Transverse colon (tissue), 4 donors: ENCODE results near the gene MBOAT1. TPM values are rescaled to one million over a fixed set of nuclear protein-coding genes. Genes with fewer than 3 reads are reported as not detected.

Experiments used
- DNase-seq: peaks from one replicate; pipeline ENCODE4 v3.0.0-alpha.2; 2019
- H3K27ac ChIP-seq, 4 donors: fragments of 200-600 bp; sonication (generic); 2 replicates each; pipeline ENCODE4 v1.5.1; 2016 to 2018; ENCODE audit warnings: inconsistent platforms in 4 of 4
- H3K27me3 ChIP-seq: fragments of 200-600 bp; sonication (generic); 2 replicates; pipeline ENCODE4 v1.5.1; 2017; ENCODE audit warnings: inconsistent platforms
- H3K36me3 ChIP-seq, 4 donors: fragments of 200-600 bp; sonication (generic); 2 replicates each; pipeline ENCODE4 v1.5.1; 2017 to 2019; ENCODE audit warnings: inconsistent platforms in 4 of 4
- H3K4me1 ChIP-seq, 4 donors: fragments of 200-600 bp; sonication (generic); 2 replicates each; pipeline ENCODE4 v1.5.1; 2017 to 2020; ENCODE audit warnings: inconsistent platforms in 4 of 4
- H3K4me3 ChIP-seq, 4 donors: fragments of 200-600 bp; sonication (generic); 1 replicate in 1 of 4; 2 replicates in 3 of 4; pipeline versions ENCODE4 v1.5.1 to v1.6.1; 2017 to 2019; ENCODE audit warnings: inconsistent platforms in 4 of 4
- H3K9me3 ChIP-seq, 2 donors: fragments of 200-600 bp; sonication (generic); 2 replicates each; pipeline ENCODE4 v1.5.1; 2017 to 2019; ENCODE audit warnings: inconsistent platforms in 2 of 2
- EP300 ChIP-seq: sonication (generic); formaldehyde crosslinking; IDR thresholded peaks from one replicate; pipeline ENCODE4 v1.6.1; 2017; ENCODE audit warnings: antibody characterized with exemption, low read depth
- POLR2A ChIP-seq: fragments of 450-650 bp; IDR thresholded peaks from one replicate; pipeline ENCODE4 v1.6.1; 2016; ENCODE audit warnings: antibody characterized with exemption, mild to moderate bottlenecking, moderate library complexity
- POLR2AphosphoS5 ChIP-seq, 3 donors: sonication (generic); formaldehyde crosslinking; IDR thresholded peaks; one replicate each; pipeline ENCODE4 v1.6.1; 2016; ENCODE audit warnings: antibody characterized with exemption in 3 of 3
- WGBS, 2 donors: methylation state at CpG; one replicate each; pipeline ENCODE4 v1.1.5; 2018; ENCODE audit warnings: low coverage in 1 of 2; 5-methylcytosine and 5-hydroxymethylcytosine counted together
- in situ Hi-C, 4 donors: fragments of 200-750 bp; cut with MboI; loops; one replicate each; pipeline versions ENCODE4 v1.15.0 to v1.15.1; 2017; ENCODE audit warnings: low sequenced_read_pairs in 3 of 4, low pct_ligation_motif_present in 1 of 4, low pct_unique_long_range_greater_than_20kb in 1 of 4
- intact Hi-C: fragments of 100-400 bp; cut with DNase I; formaldehyde crosslinking; loops from one replicate; pipeline ENCODE4 v1.15.1; 2023; ENCODE audit warnings: low total_unique reads
- total RNA-seq, 4 donors: library from RNA; depleted of rRNA; stranded (reverse); fragments of >200 nt; gene quantifications; one replicate each; pipeline ENCODE4 v1.1.0, GENCODE V29; 2016
- TF ChIP-seq, protein P1 (sequence below), 5 experiments: fragments of 200-600 bp in 3 of 5; fragments of 450-650 bp in 2 of 5; sonication (generic) in 3 of 5; IDR thresholded peaks; 1 replicate in 2 of 5; 2 replicates in 3 of 5; pipeline ENCODE4 v1.5.1; 2016 to 2017; ENCODE audit warnings: antibody characterized with exemption in 5 of 5, inconsistent platforms in 3 of 5, mild to moderate bottlenecking in 2 of 5, moderate library complexity in 1 of 5

MBOAT1 gene
- total RNA-seq, 4 donors from 2014 or later, result 10.3 to 85.3 (median 66.5) TPM

DNA sequence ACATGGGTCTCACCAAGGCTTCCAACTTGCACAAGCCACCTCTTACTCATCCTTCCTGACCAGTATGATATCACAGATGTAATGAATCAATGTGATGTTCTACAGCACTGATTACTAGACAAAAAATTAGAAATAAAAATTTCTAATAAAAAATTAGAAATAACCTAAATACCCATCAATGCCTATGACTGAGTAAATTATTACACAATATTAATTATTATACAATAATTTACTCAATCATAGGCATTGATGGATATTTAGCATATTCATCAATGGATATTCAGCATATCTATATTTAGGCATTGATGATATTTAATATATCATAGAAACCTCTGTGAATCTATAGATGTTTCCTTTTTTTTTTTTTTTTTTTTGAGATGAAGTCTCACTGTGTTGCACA lies 43.2 kb upstream of the MBOAT1 start:
- in situ Hi-C loops, result no loop called here
- TF ChIP-seq POLR2A (no peak), POLR2AphosphoS5 (IDR thresholded peaks at IDR 0.05) (no peak), EP300 (no peak)
- TF ChIP-seq, protein P1, sequence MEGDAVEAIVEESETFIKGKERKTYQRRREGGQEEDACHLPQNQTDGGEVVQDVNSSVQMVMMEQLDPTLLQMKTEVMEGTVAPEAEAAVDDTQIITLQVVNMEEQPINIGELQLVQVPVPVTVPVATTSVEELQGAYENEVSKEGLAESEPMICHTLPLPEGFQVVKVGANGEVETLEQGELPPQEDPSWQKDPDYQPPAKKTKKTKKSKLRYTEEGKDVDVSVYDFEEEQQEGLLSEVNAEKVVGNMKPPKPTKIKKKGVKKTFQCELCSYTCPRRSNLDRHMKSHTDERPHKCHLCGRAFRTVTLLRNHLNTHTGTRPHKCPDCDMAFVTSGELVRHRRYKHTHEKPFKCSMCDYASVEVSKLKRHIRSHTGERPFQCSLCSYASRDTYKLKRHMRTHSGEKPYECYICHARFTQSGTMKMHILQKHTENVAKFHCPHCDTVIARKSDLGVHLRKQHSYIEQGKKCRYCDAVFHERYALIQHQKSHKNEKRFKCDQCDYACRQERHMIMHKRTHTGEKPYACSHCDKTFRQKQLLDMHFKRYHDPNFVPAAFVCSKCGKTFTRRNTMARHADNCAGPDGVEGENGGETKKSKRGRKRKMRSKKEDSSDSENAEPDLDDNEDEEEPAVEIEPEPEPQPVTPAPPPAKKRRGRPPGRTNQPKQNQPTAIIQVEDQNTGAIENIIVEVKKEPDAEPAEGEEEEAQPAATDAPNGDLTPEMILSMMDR (IDR thresholded peaks at IDR 0.05), result no peak

DNA sequence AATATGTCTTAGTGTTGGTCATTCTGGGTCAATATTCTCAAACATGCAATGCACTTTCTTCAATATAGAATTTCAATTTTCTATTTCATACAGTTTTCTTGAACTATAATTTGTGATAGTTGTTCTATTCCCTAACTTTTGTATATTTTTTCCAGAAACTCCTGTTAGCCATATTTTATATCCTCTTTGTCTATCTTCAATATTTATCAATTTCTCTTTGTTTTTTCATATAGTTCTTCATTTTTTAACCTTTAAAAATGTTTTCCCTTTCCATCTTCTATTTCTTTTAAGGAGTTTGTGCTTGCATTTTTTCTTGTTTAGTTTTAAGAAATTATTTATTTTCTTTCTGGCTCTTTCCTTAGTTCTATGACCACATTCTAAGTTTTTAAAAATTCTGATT lies 42.0 kb upstream of the MBOAT1 start:
- no peak for DNase-seq
- peaks cover 0 to 13% (median 5%) of the 10 kb centered on the region in 4 donors for H3K4me1 ChIP-seq
- no peak for TF ChIP-seq POLR2A
- no peak for TF ChIP-seq POLR2AphosphoS5 (IDR thresholded peaks at IDR 0.05)
- H3K27me3 ChIP-seq, result no peaks in the 10 kb centered on the region
- intact Hi-C loops, result no loop called here
- H3K9me3 ChIP-seq, result no peaks in the 10 kb centered on the region
- no peak overlapping the region for H3K27ac ChIP-seq
- no peak overlapping the region for H3K4me3 ChIP-seq
- H3K36me3 ChIP-seq, result no peaks in the 10 kb centered on the region
- in situ Hi-C loops, result no loop called here

More for the DNA sequence above, 43.2 kb upstream of the MBOAT1 start:
- intact Hi-C loops, result no loop called here
- Histone ChIP-seq H3K27me3 (no peaks in the 10 kb centered on the region), H3K4me3 (no peak overlapping the region), H3K9me3 (no peaks in the 10 kb centered on the region), H3K36me3 (no peaks in the 10 kb centered on the region), H3K27ac (no peak overlapping the region), H3K4me1 (peaks cover 0 to 13% (median 5%) of the 10 kb centered on the region in 4 donors)
- no peak for DNase-seq

DNA sequence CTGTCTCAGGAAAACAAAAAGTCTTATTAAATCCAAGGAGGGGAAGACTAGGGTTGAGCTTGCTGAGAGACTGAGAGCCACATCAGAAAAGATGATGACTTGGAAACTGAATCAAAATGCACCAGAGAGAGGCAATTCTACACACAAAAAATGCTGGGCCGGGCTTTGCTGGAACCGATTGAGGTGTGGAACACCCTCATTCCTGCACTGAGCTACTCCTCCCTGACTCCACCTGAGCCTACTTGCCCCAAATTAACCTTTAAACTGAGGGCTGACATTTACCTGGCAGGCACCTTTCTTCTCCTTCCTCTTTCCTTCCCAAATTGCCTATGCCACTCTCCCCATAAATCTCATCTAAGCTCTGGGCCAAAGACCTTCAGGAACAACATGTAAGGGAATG lies 40.8 kb upstream of the MBOAT1 start:
- TF ChIP-seq POLR2AphosphoS5 (IDR thresholded peaks at IDR 0.05), result no peak
- TF ChIP-seq POLR2A, result no peak
- TF ChIP-seq EP300, result no peak
- TF ChIP-seq, protein P1 (IDR thresholded peaks at IDR 0.05), result no peak
- WGBS, 2 donors, result 36 to 40% methylated on average over 2 of the region's 2 CpGs
- Histone ChIP-seq H3K27me3 (no peaks in the 10 kb centered on the region), H3K9me3 (no peaks in the 10 kb centered on the region), H3K36me3 (no peaks in the 10 kb centered on the region), H3K4me3 (no peak overlapping the region), H3K27ac (peak overlapping the region in 3 of 4 donors; percentile 34 to 39 (median 36)), H3K4me1 (peaks cover 0 to 13% (median 5%) of the 10 kb centered on the region in 4 donors)
- intact Hi-C loops, result no loop called here
- no peak for DNase-seq
- in situ Hi-C loops, result no loop called here

DNA sequence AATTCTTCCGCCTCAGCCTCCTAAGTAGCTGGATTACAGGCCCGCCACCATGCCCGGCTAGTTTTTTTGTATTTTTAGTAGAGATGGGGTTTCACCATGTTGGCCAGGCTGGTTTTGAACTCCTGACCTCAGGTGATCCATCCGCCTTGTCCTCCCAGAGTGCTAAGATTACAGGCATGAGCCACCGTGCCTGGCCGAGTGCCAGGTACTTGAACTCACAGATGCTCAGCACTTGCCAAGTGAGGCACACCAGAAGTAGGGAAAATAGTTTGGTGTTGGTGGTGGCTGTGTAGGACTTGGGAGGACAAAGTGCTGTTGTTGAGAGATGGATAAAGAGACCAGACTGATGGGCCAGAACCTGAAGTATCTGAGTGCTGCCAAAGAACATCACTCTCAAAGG lies 40.0 kb upstream of the MBOAT1 start:
- Histone ChIP-seq H3K27ac (peak overlapping the region in 3 of 4 donors; percentile 34 to 39 (median 36)), H3K4me3 (no peak overlapping the region), H3K36me3 (no peaks in the 10 kb centered on the region), H3K27me3 (no peaks in the 10 kb centered on the region), H3K4me1 (peaks cover 0 to 13% (median 5%) of the 10 kb centered on the region in 4 donors), H3K9me3 (no peaks in the 10 kb centered on the region)
- in situ Hi-C loops, result no loop called here
- 80% methylated on average over 6 of the region's 6 CpGs; no CpG with 5 or more reads in 1 of the 2 donors for WGBS, 2 donors
- DNase-seq, result peak; percentile 48
- intact Hi-C loops, result no loop called here
- TF ChIP-seq POLR2A, result no peak
- TF ChIP-seq, protein P1 (IDR thresholded peaks at IDR 0.05), result no peak
- TF ChIP-seq POLR2AphosphoS5 (IDR thresholded peaks at IDR 0.05), result no peak
- no peak for TF ChIP-seq EP300

DNA sequence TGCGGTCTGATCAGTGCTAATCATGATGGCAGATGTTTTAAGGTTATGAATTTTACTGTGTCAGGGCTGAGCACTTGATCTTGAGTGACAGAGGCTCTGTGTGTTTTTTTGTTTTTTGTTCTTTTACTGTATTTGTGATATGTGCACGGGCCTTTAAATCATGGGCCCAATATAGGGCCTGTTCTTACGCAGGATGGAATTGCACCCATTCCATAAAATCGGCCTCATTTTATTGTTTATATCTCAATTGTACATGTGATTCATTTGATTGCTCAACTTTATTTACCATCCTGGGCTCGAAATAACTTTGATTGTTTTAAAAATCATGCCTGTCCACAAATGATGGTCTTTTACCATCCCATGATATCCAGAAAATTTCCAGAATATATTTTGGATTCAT lies 39.3 kb upstream of the MBOAT1 start:
- no peaks in the 10 kb centered on the region for H3K9me3 ChIP-seq
- no peak for DNase-seq
- no peaks in the 10 kb centered on the region for H3K27me3 ChIP-seq
- H3K4me1 ChIP-seq, result peaks cover 0 to 16% (median 6%) of the 10 kb centered on the region in 4 donors
- peak overlapping the region in 1 of 4 donors; percentile 36 for H3K27ac ChIP-seq
- 44 to 51% methylated on average over 5 of the region's 5 CpGs for WGBS, 2 donors
- H3K4me3 ChIP-seq, result no peak overlapping the region
- intact Hi-C loops (no loop called here), in situ Hi-C loops (no loop called here)
- TF ChIP-seq POLR2AphosphoS5 (IDR thresholded peaks at IDR 0.05), result no peak
- no peak for TF ChIP-seq POLR2A
- TF ChIP-seq, protein P1 (IDR thresholded peaks at IDR 0.05), result no peak
- no peak for TF ChIP-seq EP300
- no peaks in the 10 kb centered on the region for H3K36me3 ChIP-seq
